Measurements from ENCODE around the gene SEPSECS. TPM values are rescaled to one million over a fixed set of nuclear protein-coding genes. Genes with fewer than 3 reads are reported as not detected.
"Not testable (repeated sequence)": the region's sequence is repeated elsewhere in the genome, so short reads cannot be mapped to it uniquely, and the experiment has no call there.

Gene SEPSECS
- total RNA-seq, 1 donor from 2014 or later = 4.7 TPM

DNA sequence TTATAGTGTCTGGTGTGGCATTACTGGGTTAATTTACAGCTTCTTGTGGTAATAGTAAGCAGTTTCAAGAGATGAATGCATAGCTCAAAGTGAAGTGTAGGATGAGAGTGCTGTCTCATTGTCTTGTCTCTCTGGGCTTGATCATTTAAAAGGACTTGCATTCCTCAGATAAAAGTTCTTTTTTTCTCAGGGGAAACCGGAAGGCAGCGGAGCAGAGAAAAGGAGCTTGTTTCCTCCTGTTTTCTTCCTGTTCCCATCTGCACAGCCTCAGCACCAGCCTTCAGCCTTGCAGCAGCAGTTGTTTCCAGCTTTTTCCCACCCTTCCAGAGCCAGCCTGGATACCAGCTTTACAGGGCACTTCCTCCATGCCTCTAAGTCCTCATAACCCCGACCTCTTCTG lies 68.1 kb downstream of the SEPSECS start:
- H3K36me3 ChIP-seq (ENCODE audit: control insufficient read depth, insufficient read depth, low read length) = no peaks in the 10 kb centered on the region
- TF ChIP-seq, protein P1, sequence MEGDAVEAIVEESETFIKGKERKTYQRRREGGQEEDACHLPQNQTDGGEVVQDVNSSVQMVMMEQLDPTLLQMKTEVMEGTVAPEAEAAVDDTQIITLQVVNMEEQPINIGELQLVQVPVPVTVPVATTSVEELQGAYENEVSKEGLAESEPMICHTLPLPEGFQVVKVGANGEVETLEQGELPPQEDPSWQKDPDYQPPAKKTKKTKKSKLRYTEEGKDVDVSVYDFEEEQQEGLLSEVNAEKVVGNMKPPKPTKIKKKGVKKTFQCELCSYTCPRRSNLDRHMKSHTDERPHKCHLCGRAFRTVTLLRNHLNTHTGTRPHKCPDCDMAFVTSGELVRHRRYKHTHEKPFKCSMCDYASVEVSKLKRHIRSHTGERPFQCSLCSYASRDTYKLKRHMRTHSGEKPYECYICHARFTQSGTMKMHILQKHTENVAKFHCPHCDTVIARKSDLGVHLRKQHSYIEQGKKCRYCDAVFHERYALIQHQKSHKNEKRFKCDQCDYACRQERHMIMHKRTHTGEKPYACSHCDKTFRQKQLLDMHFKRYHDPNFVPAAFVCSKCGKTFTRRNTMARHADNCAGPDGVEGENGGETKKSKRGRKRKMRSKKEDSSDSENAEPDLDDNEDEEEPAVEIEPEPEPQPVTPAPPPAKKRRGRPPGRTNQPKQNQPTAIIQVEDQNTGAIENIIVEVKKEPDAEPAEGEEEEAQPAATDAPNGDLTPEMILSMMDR (IDR thresholded peaks at IDR 0.05; ENCODE audit: insufficient read depth, low read length, poor library complexity, severe bottlenecking) = no peak
- DNase-seq (ENCODE audit: low read depth) = no peak
- H3K27me3 ChIP-seq (ENCODE audit: control insufficient read depth, insufficient read depth, low read length) = peaks cover 21% of the 10 kb centered on the region
- H3K4me3 ChIP-seq (ENCODE audit: low read depth, low read length) = no peak overlapping the region

DNA sequence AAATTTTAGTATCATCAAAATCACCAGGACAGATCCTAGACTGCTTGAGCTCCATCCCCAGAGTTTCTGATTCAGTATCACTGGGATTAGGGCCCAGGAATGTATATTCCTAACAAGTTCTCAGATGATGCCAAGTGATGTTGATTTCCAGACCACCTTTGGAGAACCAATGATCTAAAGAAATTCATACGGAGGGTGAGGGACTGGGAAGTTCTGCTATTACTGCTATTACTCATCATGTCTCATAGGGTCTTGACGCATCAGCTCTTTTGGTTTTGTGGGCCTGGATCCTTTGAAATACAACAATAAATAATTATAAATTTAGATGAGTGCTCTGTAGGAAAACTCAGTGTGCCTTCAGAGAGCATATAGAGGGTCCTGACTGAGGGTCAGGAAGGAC lies 69.7 kb downstream of the SEPSECS start:
- TF ChIP-seq, protein P1 (IDR thresholded peaks at IDR 0.05; ENCODE audit: insufficient read depth, low read length, poor library complexity, severe bottlenecking) = no peak
- H3K4me3 ChIP-seq (ENCODE audit: low read depth, low read length) = no peak overlapping the region
- no peaks in the 10 kb centered on the region for H3K36me3 ChIP-seq (ENCODE audit: control insufficient read depth, insufficient read depth, low read length)
- no peak for DNase-seq (ENCODE audit: low read depth)
- H3K27me3 ChIP-seq (ENCODE audit: control insufficient read depth, insufficient read depth, low read length) = peaks cover 21% of the 10 kb centered on the region

DNA sequence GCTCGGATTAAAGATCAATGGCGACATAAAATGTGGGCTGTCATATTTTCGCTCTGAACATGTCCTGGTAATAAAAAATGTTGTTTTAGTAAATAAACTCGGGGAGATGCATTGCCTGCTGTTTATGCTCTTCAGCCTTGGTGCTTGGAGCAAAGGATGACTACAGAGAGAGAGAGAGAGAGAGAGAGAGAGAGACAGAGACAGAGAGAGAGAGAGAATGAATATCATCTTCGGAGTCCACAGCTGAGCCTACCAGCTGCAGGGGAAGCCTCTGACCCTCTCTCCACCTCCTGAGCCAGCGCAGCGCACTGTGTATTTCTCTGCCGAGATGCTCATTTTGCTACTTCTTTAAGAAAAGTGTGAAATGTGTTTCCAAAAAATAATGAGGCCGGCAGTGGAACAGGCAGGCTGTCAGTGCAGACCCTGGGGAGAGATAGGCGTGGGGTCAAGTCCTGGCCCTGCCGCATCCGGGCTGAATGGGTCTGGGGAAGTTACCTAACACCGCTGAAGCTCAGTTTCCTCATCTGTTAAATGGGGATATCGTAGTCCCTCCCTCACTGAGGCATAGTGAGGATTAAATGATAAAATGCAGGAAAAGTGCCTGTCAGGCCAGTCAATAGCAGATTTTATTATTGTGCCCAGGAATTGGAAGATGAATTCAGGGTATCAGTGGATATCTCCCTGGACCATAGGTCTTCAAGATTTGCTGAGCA lies 71.0 kb downstream of the SEPSECS start:
- H3K27me3 ChIP-seq (ENCODE audit: control insufficient read depth, insufficient read depth, low read length) = peaks cover 21% of the 10 kb centered on the region
- no peak for DNase-seq (ENCODE audit: low read depth)
- H3K36me3 ChIP-seq (ENCODE audit: control insufficient read depth, insufficient read depth, low read length) = no peaks in the 10 kb centered on the region
- no peak overlapping the region for H3K4me3 ChIP-seq (ENCODE audit: low read depth, low read length)
- TF ChIP-seq, protein P1 (IDR thresholded peaks at IDR 0.05; ENCODE audit: insufficient read depth, low read length, poor library complexity, severe bottlenecking) = no peak

DNA sequence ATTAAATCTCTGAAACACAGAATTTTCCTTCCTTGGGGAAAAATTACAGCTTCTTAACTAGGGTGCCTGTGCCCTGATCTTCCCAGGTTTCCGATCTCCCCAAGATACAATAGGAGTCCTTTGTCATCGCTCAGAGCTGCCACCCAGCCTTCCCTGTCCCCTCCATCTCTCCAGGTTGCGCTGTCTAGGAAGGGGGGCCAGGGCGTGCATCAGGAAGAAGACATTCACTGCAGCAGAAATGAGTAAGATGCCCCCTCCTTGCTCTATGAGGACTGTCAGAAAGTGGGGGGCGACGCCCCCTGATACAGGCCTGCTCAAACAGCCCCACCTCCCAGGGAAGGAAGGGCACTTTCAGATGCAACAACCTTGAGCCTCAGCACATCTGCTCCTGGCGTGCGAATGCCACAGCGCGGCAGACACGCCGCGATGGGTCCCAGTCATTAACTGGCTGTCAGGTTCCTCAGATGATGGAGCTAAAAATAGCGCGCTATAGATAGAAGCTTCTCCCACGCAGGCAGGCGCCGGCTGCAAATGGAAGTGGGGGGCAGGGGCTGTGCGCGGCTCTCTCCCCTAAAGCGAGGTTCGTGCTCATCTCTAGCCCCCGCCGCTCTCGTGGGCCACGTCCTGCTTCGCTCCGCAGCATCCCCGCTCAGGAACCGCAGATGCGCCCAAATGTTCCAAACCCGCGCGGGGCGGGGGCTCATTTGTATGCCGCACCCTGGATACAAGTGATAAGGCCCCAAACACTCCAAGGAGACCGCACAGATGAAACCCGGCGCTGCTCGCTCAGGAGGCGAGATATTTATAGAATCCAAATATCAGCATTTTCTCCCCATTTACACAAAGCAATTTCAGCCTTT lies 71.9 kb downstream of the SEPSECS start:
- H3K27me3 ChIP-seq (ENCODE audit: control insufficient read depth, insufficient read depth, low read length) = peaks cover 21% of the 10 kb centered on the region
- H3K36me3 ChIP-seq (ENCODE audit: control insufficient read depth, insufficient read depth, low read length) = no peaks in the 10 kb centered on the region
- TF ChIP-seq, protein P1 (IDR thresholded peaks at IDR 0.05; ENCODE audit: insufficient read depth, low read length, poor library complexity, severe bottlenecking) = no peak
- no peak overlapping the region for H3K4me3 ChIP-seq (ENCODE audit: low read depth, low read length)
- no peak for DNase-seq (ENCODE audit: low read depth)

DNA sequence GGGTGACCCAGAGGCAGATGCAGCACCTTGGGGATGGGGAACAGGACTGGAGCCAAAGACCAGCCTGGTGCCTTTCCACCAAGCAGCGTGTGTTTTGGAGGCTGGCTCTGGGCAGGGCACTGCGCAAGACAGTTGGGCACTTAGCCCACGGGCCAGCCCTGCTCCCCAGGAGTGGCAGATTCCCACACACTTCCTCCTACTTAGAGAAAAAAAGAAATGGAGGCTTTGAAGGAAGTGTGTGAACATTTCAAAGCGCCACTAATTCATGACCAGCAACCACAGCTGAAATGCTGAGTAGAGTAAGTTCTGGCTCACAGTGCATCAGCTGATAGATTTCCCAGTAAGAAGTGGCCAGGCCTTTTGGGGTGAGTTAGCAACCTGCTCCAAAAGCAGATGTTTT lies 74.6 kb downstream of the SEPSECS start:
- TF ChIP-seq, protein P1 (IDR thresholded peaks at IDR 0.05; ENCODE audit: insufficient read depth, low read length, poor library complexity, severe bottlenecking) = no peak
- no peak for DNase-seq (ENCODE audit: low read depth)
- no peaks in the 10 kb centered on the region for H3K36me3 ChIP-seq (ENCODE audit: control insufficient read depth, insufficient read depth, low read length)
- H3K4me3 ChIP-seq (ENCODE audit: low read depth, low read length) = no peak overlapping the region
- H3K27me3 ChIP-seq (ENCODE audit: control insufficient read depth, insufficient read depth, low read length) = peaks cover 17% of the 10 kb centered on the region

DNA sequence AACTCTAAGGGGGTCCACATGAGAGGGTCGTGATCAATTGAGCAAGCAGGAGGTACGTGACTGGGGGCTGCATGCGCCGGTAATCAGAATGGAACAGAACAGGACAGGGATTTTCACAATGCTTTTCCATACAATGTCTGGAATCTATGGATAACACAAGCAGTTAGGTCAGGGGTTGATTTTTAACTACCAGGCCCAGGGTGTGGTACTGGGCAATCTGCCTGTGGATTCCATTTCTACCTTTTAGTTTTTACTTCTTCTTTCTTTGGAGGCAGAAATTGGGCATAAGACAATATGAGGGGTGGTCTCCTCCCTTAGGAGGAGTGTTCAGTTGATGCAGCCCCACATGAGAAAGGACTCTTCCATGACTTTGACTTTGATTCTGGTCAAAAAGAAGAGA lies 76.8 kb downstream of the SEPSECS start:
- not testable (repeated sequence) for DNase-seq (ENCODE audit: low read depth); H3K4me3 ChIP-seq (ENCODE audit: low read depth, low read length); H3K27me3 ChIP-seq (ENCODE audit: control insufficient read depth, insufficient read depth, low read length); H3K36me3 ChIP-seq (ENCODE audit: control insufficient read depth, insufficient read depth, low read length)
